Head of caudate nucleus (tissue), 42 donors: Measurements from ENCODE around the gene COQ4.
A peak's percentile ranks its signal among the peaks of the same experiment; 100 is the strongest.
"Not testable (repeated sequence)": the region's sequence is repeated elsewhere in the genome, so short reads cannot be mapped to it uniquely, and the experiment has no call there.

Experiments
- DNase-seq, 42 donors: peaks; one replicate each; pipeline versions ENCODE4 v3.0.0 to v3.0.0-alpha.2; 2020 to 2021; ENCODE audit warnings: mixed read lengths in 7 of 42
- intact Hi-C: fragments of 100-400 bp; cut with DNase I; formaldehyde crosslinking; loops from one replicate; pipeline ENCODE4 v1.15.0; 2022

COQ4 gene

GRCh38 chr9:128322404-128323211, at the start of gene COQ4, which contains the start of gene TRUB2:
COQ4 (plus strand) TSS chr9:128322839; CDS start chr9:128322859, 20 bp downstream.
TRUB2 (minus strand) TSS chr9:128322447; CDS start chr9:128322408, 39 bp downstream.
- DNase-seq: peak; percentile 88 to 98 (median 95)
- intact Hi-C loops: no loop called here

- DNase-seq: no peak
- intact Hi-C loops: loop anchor here (10.0 kb wide), 1 partner anchor 151 kb away; the partner anchor contains the start of gene CERCAM
Observed at GRCh38 chr9:128274245-128274644, 48.4 kb upstream of the COQ4 start.

- peak in 4 of 42 donors; percentile 8 to 39 (median 23) for DNase-seq
- intact Hi-C loops: loop anchor here (10.0 kb wide), 1 partner anchor 149 kb away; the partner anchor contains the start of gene CERCAM
Observed at GRCh38 chr9:128275198-128276007, 47.2 kb upstream of the COQ4 start, which contains the start of gene GOLGA2. GOLGA2 (minus strand) TSS chr9:128276007; CDS start chr9:128275976, 31 bp downstream.

GRCh38 chr9:128276008-128276573, 46.5 kb upstream of the COQ4 start, which contains the start of gene SWI5:
SWI5 (plus strand) TSS chr9:128276276.
- intact Hi-C loops: loop anchor here (10.0 kb wide), 1 partner anchor 149 kb away; the partner anchor contains the start of gene CERCAM

GRCh38 chr9:128276574-128277270, 45.9 kb upstream of the COQ4 start:
- peak in 11 of 42 donors; percentile 16 to 48 (median 23) for DNase-seq
- intact Hi-C loops: loop anchor here (10.0 kb wide), 1 partner anchor 148 kb away; the partner anchor contains the start of gene CERCAM

More at GRCh38 chr9:128276008-128276573, 46.5 kb upstream of the COQ4 start, which contains the start of gene SWI5:
- peak; percentile 98 to 100 (median 99) for DNase-seq

- intact Hi-C loops: loop anchor here (10.0 kb wide), 1 partner anchor 145 kb away; the partner anchor contains the start of gene CERCAM
- not testable (repeated sequence) for DNase-seq
Observed at GRCh38 chr9:128279088-128280073, 43.3 kb upstream of the COQ4 start.

- no peak for DNase-seq
- intact Hi-C loops: no loop called here
Observed at GRCh38 chr9:128280084-128280622, 42.5 kb upstream of the COQ4 start.

- DNase-seq: no peak
- intact Hi-C loops: no loop called here
Observed at GRCh38 chr9:128282500-128282899, 40.1 kb upstream of the COQ4 start.

- no peak for DNase-seq
- intact Hi-C loops: no loop called here
Observed at GRCh38 chr9:128285033-128285784, 37.4 kb upstream of the COQ4 start.

GRCh38 chr9:128286440-128286839, 36.2 kb upstream of the COQ4 start:
- peak; percentile 25 to 90 (median 78) for DNase-seq
- intact Hi-C loops: no loop called here

GRCh38 chr9:128288273-128289004, 34.2 kb upstream of the COQ4 start:
- intact Hi-C loops: no loop called here

GRCh38 chr9:128292009-128292408, 30.6 kb upstream of the COQ4 start:
- intact Hi-C loops: no loop called here
- DNase-seq: no peak

More at GRCh38 chr9:128288273-128289004, 34.2 kb upstream of the COQ4 start:
- no peak for DNase-seq

GRCh38 chr9:128293091-128293490, 29.5 kb upstream of the COQ4 start:
- no peak for DNase-seq
- intact Hi-C loops: no loop called here

- intact Hi-C loops: no loop called here
- no peak for DNase-seq
Observed at GRCh38 chr9:128294142-128294541, 28.5 kb upstream of the COQ4 start.
